HCT116 (cell line): ENCODE results near the gene SRPK3. TPM values are rescaled to one million over a fixed set of nuclear protein-coding genes. Genes with fewer than 3 reads are reported as not detected.
A peak's percentile ranks its signal among the peaks of the same experiment; 100 is the strongest.

Experiments used
- ATAC-seq: fragments of 200-7000 bp; cut with Tn5 transposase; 2 replicates; pipeline ENCODE4 v1.9.1; 2020; ENCODE audit warnings: mild to moderate bottlenecking, moderate library complexity
- BruUV-seq: library from RNA; stranded (reverse); fragments of 400-500 nt; replicated peaks from 2 replicates; lab custom pipeline; 2021; lab: Mats Ljungman, UMichigan
- CTCF ChIA-PET: fragments of 300-600 bp; sonication (Branson Sonifier 250); formaldehyde crosslinking; loops from one replicate; lab custom pipeline; 2021; ENCODE audit warnings: antibody characterized with exemption; lab: Charles Lee
- POLR2A ChIA-PET: fragments of 300-600, 350-600 bp; sonication (Branson Sonifier 250); formaldehyde crosslinking; loops from one replicate; lab custom pipeline; 2021; ENCODE audit warnings: antibody characterized with exemption; lab: Charles Lee
- RAD21 ChIA-PET, 2 experiments: fragments of 300-600 bp; sonication (Branson Sonifier 250); formaldehyde crosslinking; loops; one replicate each; lab custom pipeline; 2023; ENCODE audit warnings: low total read pairs in 2 of 2; ENCODE audit not compliant: uncharacterized antibody in 2 of 2, unreplicated experiment in 2 of 2, low non-redundant PET in 1 of 2; lab: Charles Lee
- DNase-seq: peaks from one replicate; pipeline ENCODE4 v3.0.0-alpha.2; 2010; ENCODE audit warnings: low read depth, low spot score
- H2AFZ ChIP-seq: fragments of 200-600 bp; shearing (Covaris generic), sonication (generic); 2 replicates; pipeline ENCODE4 v1.6.1; 2017; ENCODE audit warnings: low read depth, mixed run types, mixed read lengths, antibody characterized with exemption, low read length; ENCODE audit not compliant: poor library complexity, severe bottlenecking
- H3K27ac ChIP-seq: 2 replicates; pipeline ENCODE4 v1.5.1; 2012; ENCODE audit warnings: low read depth, low read length
- H3K27me3 ChIP-seq: fragments of 200-600 bp; sonication (generic); 2 replicates; pipeline ENCODE4 v1.6.1; 2016; ENCODE audit warnings: mixed run types, low read length, mixed read lengths; ENCODE audit not compliant: insufficient read depth
- H3K36me3 ChIP-seq, 2 experiments: fragments of 200-500 bp in 1 of 2; fragments of 200-600 bp in 1 of 2; sonication (Bioruptor generic) in 1 of 2; sonication (generic) in 1 of 2; 2 replicates each; pipeline versions ENCODE4 v1.5.1 to v1.6.1; 2014 to 2016; ENCODE audit warnings: low read length in 2 of 2, inconsistent platforms in 1 of 2, mixed read lengths in 1 of 2, mixed run types in 1 of 2; ENCODE audit not compliant: insufficient read depth in 2 of 2, control insufficient read depth in 1 of 2
- H3K4me1 ChIP-seq, 2 experiments: fragments of 200-600 bp in 1 of 2; sonication (generic) in 1 of 2; 2 replicates each; pipeline versions ENCODE4 v1.5.1 to v1.6.1; 2012 to 2017; ENCODE audit warnings: low read length in 2 of 2, inconsistent platforms in 1 of 2, mild to moderate bottlenecking in 1 of 2, mixed read lengths in 1 of 2, mixed run types in 1 of 2, moderate library complexity in 1 of 2; ENCODE audit not compliant: insufficient read depth in 2 of 2, control insufficient read depth in 1 of 2
- H3K4me2 ChIP-seq: fragments of 200-600 bp; sonication (generic); 2 replicates; pipeline ENCODE4 v1.6.1; 2017; ENCODE audit warnings: mixed run types, low read length, mixed read lengths
- H3K4me3 ChIP-seq, 2 experiments: fragments of 200-600 bp in 1 of 2; sonication (generic) in 1 of 2; replicated peaks in 1 of 2; 2 replicates each; pipeline ENCODE4 v1.5.1; 2011 to 2016; ENCODE audit warnings: low read length in 2 of 2, control low read depth in 1 of 2, low read depth in 1 of 2, mild to moderate bottlenecking in 1 of 2, mixed read lengths in 1 of 2, mixed run types in 1 of 2
- H3K79me2 ChIP-seq: fragments of 200-600 bp; sonication (generic); 2 replicates; pipeline ENCODE4 v1.6.1; 2017; ENCODE audit warnings: mild to moderate bottlenecking, mixed run types, low read length, moderate library complexity, mixed read lengths; ENCODE audit not compliant: insufficient read depth
- H3K9ac ChIP-seq: fragments of 200-600 bp; sonication (generic); 2 replicates; pipeline ENCODE4 v1.6.1; 2016; ENCODE audit warnings: low read length, mixed read lengths
- H3K9me2 ChIP-seq: fragments of 200-600 bp; sonication (generic), shearing (Covaris generic); 2 replicates; pipeline ENCODE4 v1.6.1; 2017; ENCODE audit warnings: mixed run types, mild to moderate bottlenecking, moderate library complexity; ENCODE audit not compliant: insufficient read depth
- H3K9me3 ChIP-seq, 2 experiments: fragments of 200-500 bp in 1 of 2; fragments of 200-600 bp in 1 of 2; sonication (Bioruptor generic) in 1 of 2; sonication (generic) in 1 of 2; 2 replicates each; pipeline ENCODE4 v1.6.1; 2014 to 2017; ENCODE audit warnings: low read length in 2 of 2, mixed read lengths in 2 of 2, inconsistent platforms in 1 of 2, low read depth in 1 of 2, mild to moderate bottlenecking in 1 of 2, mixed run types in 1 of 2, moderate library complexity in 1 of 2; ENCODE audit not compliant: control insufficient read depth in 1 of 2, insufficient read depth in 1 of 2
- H4K20me1 ChIP-seq: fragments of 200-600 bp; sonication (generic), shearing (Covaris generic); 2 replicates; pipeline ENCODE4 v1.6.1; 2017; ENCODE audit warnings: mixed run types, mild to moderate bottlenecking, moderate library complexity; ENCODE audit not compliant: insufficient read depth
- CEBPB ChIP-seq: IDR thresholded peaks from 2 replicates; pipeline ENCODE4 v1.6.1; 2012; ENCODE audit warnings: low read depth
- ELF1 ChIP-seq: IDR thresholded peaks from 2 replicates; pipeline ENCODE4 v1.6.1; 2012; ENCODE audit warnings: low read depth, borderline replicate concordance
- EZH2 ChIP-seq: fragments of 200-600 bp; sonication (generic); IDR thresholded peaks from 2 replicates; pipeline ENCODE4 v1.6.1; 2017; ENCODE audit warnings: antibody characterized with exemption, mixed run types
- RAD21 ChIP-seq: IDR thresholded peaks from 2 replicates; pipeline ENCODE4 v1.6.1; 2012; ENCODE audit warnings: low read depth, mild to moderate bottlenecking
- SIN3A ChIP-seq: IDR thresholded peaks from 2 replicates; pipeline ENCODE4 v1.6.1; 2012; ENCODE audit warnings: low read depth
- SP1 ChIP-seq: IDR thresholded peaks from 2 replicates; pipeline ENCODE4 v1.6.1; 2012; ENCODE audit warnings: low read depth
- ZFX ChIP-seq: fragments of 450-650 bp; IDR thresholded peaks from 2 replicates; pipeline ENCODE4 v1.6.1; 2017
- ZNF274 ChIP-seq: fragments of 200-500 bp; sonication (Bioruptor generic); IDR thresholded peaks from 2 replicates; pipeline ENCODE4 v1.6.1; 2014; ENCODE audit warnings: mild to moderate bottlenecking, low read depth, low read length, inconsistent platforms
- intact Hi-C: fragments of 100-400 bp; cut with micrococcal nuclease; formaldehyde crosslinking; loops from 2 replicates; pipeline ENCODE4 v1.10.0; 2022
- total RNA-seq: library from RNA; stranded (reverse); gene quantifications from one replicate; pipeline ENCODE4 v1.2.1, GENCODE V29; 2021; ENCODE audit not compliant: unreplicated experiment
- TF ChIP-seq, protein P1 (sequence below): IDR thresholded peaks from 2 replicates; pipeline ENCODE4 v1.6.1; 2012; ENCODE audit warnings: low read depth

SRPK3 gene
- total RNA-seq, 1 experiment from 2014 or later: not detected

DNA sequence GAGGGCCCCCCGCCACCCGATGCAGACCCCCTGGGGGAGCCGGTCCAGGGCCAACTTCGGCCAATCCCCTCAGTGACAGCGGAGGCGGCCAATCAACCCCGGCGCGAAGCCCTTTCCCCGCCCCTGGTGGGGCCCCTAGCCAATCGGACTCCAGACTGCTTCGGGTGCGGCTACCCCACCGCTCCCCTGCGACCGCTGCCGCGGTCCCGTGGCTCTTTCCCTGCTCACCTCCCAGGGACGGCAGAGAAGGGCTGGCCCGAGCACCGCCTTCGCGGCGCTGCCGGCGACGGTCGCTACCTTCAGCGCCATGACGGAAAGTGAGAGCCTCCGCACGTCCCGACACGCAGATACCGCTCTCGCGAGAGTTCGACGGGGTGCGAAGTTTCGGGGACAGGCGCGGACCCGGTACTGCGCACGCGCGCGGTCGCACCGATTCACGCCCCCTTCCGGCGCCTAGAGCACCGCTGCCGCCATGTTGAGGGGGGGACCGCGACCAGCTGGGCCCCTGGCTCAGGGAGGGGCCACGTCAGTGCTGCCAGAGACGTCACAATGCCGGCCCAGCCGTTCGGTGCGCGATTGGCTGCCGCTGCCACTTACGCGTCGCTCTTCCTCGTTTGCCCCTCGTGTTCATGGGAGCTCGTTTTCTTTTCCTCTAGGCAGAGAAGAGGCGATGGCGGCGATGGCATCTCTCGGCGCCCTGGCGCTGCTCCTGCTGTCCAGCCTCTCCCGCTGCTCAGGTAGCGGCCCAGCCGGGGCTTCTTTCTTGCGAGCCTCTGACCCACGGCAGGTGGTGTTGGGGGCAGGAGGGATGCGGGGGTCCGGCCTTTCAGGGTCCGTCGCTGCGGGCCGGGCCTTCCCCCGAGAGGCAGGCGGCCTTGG lies 13.4 kb downstream of the SRPK3 start, which contains the start of the genes IDH3G and SSR4 (continued):
- TF ChIP-seq, protein P1, sequence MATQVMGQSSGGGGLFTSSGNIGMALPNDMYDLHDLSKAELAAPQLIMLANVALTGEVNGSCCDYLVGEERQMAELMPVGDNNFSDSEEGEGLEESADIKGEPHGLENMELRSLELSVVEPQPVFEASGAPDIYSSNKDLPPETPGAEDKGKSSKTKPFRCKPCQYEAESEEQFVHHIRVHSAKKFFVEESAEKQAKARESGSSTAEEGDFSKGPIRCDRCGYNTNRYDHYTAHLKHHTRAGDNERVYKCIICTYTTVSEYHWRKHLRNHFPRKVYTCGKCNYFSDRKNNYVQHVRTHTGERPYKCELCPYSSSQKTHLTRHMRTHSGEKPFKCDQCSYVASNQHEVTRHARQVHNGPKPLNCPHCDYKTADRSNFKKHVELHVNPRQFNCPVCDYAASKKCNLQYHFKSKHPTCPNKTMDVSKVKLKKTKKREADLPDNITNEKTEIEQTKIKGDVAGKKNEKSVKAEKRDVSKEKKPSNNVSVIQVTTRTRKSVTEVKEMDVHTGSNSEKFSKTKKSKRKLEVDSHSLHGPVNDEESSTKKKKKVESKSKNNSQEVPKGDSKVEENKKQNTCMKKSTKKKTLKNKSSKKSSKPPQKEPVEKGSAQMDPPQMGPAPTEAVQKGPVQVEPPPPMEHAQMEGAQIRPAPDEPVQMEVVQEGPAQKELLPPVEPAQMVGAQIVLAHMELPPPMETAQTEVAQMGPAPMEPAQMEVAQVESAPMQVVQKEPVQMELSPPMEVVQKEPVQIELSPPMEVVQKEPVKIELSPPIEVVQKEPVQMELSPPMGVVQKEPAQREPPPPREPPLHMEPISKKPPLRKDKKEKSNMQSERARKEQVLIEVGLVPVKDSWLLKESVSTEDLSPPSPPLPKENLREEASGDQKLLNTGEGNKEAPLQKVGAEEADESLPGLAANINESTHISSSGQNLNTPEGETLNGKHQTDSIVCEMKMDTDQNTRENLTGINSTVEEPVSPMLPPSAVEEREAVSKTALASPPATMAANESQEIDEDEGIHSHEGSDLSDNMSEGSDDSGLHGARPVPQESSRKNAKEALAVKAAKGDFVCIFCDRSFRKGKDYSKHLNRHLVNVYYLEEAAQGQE: no peak
- TF ChIP-seq SIN3A (no peak), SP1 (no peak), RAD21 (no peak), EZH2 (no peak)
- TF ChIP-seq, all 23 proteins: peak for 5

DNA sequence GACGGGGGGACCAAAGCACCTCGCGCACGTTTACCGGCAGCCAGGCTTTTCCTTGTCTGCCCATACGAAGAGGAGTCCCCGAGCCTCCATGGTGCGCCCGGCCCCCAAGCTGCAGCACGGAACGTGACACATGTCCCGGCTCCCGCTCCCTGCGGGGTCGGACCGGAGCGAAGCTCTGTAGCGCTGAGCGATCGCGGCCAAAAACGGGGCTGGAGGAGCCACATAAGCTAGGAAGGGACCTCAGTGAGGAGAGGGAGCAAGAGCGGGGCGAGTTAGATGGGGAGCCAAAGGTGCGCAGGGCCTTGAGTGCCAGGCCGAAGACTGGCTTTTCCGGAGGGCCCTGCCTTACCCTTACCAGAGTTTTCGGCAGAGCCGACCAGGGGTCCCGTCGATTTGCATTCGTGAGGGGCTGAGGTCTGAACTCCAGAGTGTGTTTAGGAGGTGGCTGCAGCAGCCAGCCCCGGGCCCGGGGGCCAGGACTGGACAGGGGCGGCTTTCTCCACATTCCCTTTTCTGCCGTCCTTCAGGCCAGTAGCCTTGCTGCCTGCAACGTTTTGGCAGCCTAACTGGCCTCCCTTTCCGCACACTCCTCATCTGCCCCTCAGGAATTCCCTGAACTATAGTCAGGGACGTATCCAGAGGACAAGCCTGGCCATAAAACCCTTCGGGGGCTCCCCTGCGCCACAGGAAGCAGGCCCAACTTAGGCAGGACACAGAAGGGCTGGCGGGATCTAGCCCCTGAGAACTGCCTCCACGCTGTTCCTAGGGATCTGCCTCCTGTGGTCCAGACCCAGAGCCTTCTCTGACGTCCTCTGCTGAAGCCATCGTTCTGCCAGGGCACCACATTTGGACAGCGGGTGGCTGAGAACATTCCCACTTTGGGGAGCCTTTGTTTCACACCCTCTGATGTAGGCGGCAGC lies 14.3 kb downstream of the SRPK3 start:
- intact Hi-C loops: no loop called here
- ChIA-PET RAD21 (interaction anchor here in 1 of 2 experiments (1.0 kb wide), 1 partner anchor 89 kb away, joined by 3 read pairs; no protein-coding TSS in a partner anchor), POLR2A (interaction anchor here (0.7 to 1.3 kb wide), 4 partner anchors 9 to 150 kb away, joined by 3 to 7 read pairs (median 4); partner anchors contain the start of gene ARHGAP4), CTCF (interaction anchor here (1.5 kb wide), 1 partner anchor 16 kb away, joined by 4 read pairs; no protein-coding TSS in a partner anchor)
- no peak for DNase-seq
- H3K9me2 ChIP-seq: no peaks in the 10 kb centered on the region
- H3K9ac ChIP-seq: peak overlapping the region; percentile 84
- H3K27ac ChIP-seq: peak overlapping the region; percentile 80
- peaks cover 0 to 6% of the 10 kb centered on the region in 2 experiments; a peak in 1 of 4 replicates for H3K36me3 ChIP-seq
- H3K79me2 ChIP-seq: peaks cover 46% of the 10 kb centered on the region
- H2AFZ ChIP-seq: no peak overlapping the region
- no peaks in the 10 kb centered on the region for H3K9me3 ChIP-seq
- peak overlapping the region; percentile 86 for H3K4me2 ChIP-seq
- BruUV-seq: TSS peak; percentile 85
- peak overlapping the region; percentile 76 to 77 for H3K4me3 ChIP-seq
- H3K27me3 ChIP-seq: no peaks in the 10 kb centered on the region
- H4K20me1 ChIP-seq: no peaks in the 10 kb centered on the region
- ATAC-seq: no peak; the same call in 1 of the 2 replicates
- no peak for TF ChIP-seq EZH2
- peak; percentile 53; the same call in 1 of the 2 replicates for TF ChIP-seq ZFX
- TF ChIP-seq CEBPB: no peak
- no peak for TF ChIP-seq ZNF274
- TF ChIP-seq ELF1: no peak
- peaks cover 0 to 17% of the 10 kb centered on the region in 2 experiments; a peak in 2 of 4 replicates for H3K4me1 ChIP-seq
